Jurkat, Clone E6-1 (cell line): ENCODE measurements around the gene URB1.
"Not testable (repeated sequence)": the region's sequence is repeated elsewhere in the genome, so short reads cannot be mapped to it uniquely, and the experiment has no call there.

Source experiments
- DNase-seq: peaks from one replicate; pipeline ENCODE4 v3.0.0-alpha.2; 2011; ENCODE audit warnings: low read depth, low spot score
- H3K4me3 ChIP-seq: 2 replicates; pipeline ENCODE4 v1.5.1; 2011; ENCODE audit warnings: mild to moderate bottlenecking, low read length, control low read depth, moderate library complexity

The URB1 gene

DNA sequence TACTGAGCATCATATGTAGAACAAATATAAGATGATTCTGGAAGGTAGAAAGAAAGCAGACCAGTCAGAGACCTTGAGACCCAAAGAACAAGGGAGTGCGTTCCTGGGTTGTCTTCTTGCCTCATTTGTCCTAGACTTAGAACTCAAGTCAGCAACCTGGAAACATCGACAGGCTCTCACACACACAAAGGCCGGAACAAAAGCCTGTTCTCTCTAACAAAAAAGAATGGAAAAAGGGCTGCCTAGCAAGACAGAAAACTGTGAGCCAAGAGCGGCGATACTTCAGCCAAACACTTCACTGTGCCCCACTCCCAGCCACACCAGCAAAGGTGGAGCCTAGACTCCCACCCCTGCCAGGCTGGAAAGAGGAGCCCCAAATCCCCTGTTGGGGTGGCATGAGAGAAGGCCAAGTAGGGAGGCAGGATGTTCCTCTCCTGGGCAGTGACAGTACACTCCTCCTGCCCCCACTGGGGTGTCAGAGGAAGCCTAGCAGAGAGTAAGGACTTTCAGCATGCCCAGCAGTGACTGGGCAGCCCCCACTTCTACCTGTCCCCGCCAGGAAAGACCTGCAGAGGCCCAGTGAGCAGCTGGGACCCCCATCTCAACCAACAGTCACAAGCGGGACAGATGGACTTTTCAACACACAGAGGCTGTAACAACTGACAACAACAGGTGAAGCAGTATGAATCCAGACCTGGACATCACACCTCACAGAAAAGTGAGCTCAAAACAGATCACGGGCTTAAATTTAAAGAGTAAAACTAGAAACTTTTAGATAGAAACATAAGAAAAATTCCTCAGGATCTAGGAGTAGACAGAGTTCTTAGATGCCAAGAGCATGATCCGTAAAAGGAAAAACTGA lies 61.1 kb downstream of the URB1 start:
- no peak for DNase-seq
- H3K4me3 ChIP-seq = no peak overlapping the region

DNA sequence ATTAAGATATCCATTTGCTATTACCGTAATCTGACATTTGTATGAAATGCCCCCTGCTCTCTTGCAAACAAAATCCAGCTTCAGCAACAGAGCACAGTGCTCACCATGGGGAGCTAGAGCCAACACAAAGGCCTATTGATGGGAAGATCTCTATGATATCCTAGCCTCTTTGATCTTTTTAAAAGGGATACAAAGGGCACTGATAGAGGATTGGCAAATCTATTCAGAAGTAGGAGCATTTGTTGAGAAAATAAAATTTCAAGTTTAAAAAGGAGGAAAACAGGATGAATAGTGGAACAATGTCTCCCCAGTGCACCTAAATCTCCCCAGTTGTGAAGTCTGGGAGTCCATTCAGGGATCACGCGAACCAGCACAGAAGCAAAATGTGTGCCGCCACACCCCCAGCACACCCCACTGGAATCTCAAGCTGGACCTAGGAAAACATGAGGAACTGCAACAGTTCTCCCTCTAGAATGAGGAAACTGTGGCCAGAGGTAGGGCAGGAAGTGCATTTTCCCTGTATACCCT lies 62.0 kb downstream of the URB1 start:
- no peak overlapping the region for H3K4me3 ChIP-seq
- no peak for DNase-seq

DNA sequence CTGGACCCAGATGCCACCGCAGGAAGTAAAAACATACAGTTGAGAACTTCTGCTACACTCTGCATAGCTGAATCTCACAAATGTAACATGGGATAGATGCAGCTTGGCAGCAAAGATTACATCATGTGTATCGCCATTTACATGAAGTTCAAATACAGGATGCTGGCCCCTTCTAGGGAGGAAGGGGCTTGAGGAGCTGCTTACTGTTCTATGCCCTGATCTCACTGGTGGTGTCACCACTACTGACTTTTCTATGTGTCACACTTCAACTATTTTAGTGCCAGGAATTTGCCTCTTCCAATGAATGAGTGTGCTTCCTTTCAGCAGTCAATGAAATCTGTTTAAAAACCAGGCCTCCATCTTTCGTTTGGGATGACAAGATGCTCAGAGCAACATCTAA lies 63.0 kb downstream of the URB1 start:
- DNase-seq = no peak
- H3K4me3 ChIP-seq = no peak overlapping the region

DNA sequence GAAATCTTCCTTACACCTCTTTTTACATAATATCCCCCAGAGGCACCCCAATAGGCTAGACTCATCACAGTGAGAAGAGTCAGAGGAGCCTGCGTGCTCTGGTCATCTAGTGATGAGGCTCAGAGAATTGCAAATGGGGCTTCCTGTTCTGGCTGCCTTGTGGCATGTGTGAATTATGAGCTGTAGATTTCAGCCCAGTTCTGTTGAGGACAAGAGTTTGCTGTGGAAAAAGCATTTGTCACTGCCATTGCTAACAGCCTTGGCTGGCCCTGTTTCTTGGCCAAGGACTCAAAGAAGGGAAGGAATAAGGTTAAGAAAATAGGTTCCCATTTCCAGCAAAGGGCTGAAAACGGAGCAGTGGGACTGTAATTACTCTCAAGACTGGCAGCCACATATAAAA lies 63.5 kb downstream of the URB1 start:
- no peak overlapping the region for H3K4me3 ChIP-seq
- no peak for DNase-seq

DNA sequence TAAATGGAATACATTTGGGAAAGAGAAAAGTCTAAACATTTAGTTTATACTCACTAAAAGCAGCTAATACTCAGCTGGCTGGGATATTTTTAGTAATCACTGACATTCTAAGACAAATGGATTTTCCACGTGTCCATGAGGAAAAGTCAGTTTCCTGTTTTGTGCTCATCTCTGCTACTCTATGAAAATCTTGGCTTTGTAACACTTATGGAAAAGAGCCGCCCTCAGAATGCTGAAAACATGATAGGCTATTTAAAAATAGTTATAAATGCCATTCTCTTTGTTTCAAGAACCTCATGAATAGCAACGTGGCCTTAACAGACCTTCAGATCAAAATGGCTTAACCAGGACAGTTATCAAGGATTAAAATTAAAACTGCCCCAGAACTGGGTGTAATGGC lies 64.2 kb downstream of the URB1 start:
- H3K4me3 ChIP-seq = no peak overlapping the region
- DNase-seq = no peak

DNA sequence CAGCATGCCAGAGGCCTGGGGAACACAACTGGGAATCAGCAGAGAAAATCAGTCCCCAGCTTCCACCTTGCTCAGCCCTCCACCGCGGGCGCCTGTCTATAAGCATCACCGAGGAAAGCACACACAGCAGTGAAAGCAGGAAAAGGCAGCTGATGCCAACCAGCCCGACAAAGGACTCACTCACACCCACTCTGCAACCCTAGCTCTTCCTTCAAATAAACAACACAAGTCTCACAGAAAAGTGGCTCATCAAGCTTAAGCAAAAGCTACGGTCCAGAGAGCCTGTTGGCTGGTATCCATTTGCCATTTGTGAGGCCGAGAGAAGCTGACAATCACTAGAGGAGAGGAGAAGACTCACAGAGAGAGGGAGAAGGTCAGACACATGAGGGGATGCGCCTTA lies 67.1 kb downstream of the URB1 start:
- no peak for DNase-seq
- no peak overlapping the region for H3K4me3 ChIP-seq

DNA sequence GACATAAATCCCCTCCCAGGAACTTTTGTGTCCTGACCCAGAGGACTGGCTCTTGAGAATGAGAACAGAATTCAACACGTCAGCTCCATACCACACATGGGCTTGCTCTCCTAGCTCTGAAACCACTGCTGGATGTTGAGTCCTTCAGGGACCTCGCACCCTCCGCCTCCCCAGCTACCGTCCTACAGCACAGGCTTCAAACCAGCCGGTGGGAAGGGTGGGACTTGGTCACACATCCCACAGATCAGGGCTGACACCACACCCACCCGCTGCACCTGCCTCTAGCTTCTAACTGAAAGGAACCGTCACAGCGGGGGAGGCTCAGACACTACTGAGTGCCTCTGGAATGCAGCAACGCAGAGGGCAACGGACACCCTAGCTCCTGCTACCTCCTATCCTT lies 70.1 kb downstream of the URB1 start:
- DNase-seq = peak; percentile 39
- no peak overlapping the region for H3K4me3 ChIP-seq

DNA sequence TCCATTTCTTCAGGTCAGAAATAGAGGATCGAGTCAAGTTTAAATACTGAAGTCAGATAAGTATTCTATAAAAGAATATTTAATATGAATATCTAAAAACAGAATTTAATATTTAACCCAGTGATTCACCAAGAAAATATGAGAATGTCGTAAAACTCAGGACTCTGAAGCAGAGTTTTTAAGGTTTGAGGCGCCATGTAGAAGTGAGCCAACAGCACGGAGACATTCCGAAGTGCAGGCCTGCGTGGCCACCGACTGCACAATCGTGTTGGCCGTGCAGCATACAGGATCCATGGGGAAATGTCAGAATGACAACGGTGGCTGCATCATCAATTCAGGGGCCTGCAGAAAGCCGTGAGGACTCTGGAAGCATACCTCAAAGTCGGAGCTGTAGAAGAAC lies 70.7 kb downstream of the URB1 start:
- H3K4me3 ChIP-seq = no peak overlapping the region
- no peak for DNase-seq

DNA sequence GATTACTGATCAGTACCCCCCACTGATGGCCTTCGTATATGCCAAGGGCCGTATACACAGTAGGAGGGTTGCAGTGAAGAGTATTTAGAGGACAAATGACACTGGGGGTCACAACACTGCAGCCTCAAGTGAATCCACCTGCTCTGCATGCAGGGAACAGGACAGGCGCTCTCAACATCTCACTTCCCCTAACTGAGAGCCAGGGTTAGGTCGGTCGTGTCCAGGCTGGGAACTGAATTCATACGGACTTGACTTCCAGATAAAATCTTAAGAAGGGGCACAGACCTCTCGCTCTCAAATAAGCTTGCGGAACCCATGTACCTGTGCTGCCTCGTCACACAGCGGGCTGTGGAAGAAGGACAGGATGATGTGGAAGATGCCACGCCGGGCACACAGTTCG lies 71.3 kb downstream of the URB1 start:
- H3K4me3 ChIP-seq = no peak overlapping the region
- no peak for DNase-seq

DNA sequence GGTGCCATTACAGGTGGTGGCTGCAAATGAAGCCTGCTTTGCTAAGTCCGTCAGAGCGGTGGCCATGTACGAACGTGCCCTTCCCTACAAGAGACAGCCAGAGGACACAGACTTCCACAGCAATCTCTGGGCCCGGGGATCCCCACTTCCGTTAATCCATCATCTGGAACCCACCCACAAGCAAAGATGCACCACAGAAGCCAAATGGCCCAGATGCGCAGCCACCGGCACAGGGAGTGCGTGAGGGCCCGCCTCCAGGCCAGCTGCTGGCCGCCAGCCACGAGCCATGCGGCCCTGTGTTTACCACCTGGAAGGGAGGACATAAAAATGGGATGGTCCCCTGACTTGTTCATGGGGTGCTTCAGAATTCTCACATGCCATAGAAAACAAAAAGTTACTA lies 72.1 kb downstream of the URB1 start:
- no peak for DNase-seq
- no peak overlapping the region for H3K4me3 ChIP-seq

DNA sequence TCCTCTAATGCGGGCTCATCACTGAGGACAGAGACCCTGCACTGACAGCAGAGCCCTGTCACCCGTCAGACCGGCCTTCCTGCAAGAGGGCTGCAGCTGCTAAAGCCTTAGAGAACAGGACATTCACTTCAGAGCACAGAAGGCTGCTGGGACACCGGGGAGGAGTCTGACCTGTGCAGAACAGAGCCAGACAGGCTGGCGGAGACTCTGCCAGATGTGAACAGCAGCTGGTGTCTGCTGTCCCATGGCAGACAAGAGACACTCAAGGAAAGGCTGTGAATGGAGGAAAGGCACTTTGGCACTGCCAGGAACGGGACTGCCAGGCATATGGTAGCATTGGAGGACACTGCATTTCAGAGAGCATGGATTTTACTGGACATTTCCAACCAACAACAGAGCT lies 72.8 kb downstream of the URB1 start:
- DNase-seq = no peak
- H3K4me3 ChIP-seq = no peak overlapping the region

DNA sequence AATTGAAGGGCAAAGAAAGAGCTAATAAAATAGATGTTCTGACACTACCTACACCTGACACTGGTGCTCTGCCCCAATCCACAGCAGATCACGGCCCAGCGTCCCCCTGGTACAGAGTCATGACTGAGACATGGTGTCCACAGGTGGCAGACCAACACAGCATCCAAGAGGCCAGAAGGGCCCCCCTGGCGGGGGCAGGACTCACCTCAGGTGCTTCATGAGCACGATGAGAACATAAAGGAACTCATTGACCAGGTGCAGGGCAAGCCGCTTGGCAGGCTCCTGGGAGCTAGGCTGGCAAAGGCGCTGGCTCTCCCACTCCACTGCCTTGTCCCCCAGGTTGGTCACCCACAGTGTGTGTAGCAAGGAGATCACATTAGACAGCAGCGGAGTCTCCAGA lies 73.8 kb downstream of the URB1 start:
- H3K4me3 ChIP-seq = no peak overlapping the region
- DNase-seq = no peak

DNA sequence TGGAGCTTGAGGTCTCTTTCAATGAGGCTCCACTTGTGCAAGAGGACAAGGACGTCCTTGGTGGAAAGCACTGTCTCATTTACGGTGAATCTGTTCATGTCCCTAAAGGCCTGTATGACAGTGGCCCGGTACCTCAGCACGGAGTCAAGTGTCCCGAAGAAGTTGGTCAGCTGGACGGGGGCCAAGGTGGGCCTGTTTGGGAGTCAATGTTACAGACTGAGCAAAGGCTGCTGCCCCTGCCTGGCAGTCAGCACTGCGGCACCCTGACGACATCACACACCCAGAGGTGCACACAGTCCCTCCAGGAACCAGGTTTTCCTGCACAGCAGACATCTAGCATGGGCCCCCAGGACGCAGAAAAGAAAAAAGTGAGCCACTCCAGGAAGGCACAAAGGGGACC lies 75.1 kb downstream of the URB1 start:
- no peak overlapping the region for H3K4me3 ChIP-seq
- no peak for DNase-seq

DNA sequence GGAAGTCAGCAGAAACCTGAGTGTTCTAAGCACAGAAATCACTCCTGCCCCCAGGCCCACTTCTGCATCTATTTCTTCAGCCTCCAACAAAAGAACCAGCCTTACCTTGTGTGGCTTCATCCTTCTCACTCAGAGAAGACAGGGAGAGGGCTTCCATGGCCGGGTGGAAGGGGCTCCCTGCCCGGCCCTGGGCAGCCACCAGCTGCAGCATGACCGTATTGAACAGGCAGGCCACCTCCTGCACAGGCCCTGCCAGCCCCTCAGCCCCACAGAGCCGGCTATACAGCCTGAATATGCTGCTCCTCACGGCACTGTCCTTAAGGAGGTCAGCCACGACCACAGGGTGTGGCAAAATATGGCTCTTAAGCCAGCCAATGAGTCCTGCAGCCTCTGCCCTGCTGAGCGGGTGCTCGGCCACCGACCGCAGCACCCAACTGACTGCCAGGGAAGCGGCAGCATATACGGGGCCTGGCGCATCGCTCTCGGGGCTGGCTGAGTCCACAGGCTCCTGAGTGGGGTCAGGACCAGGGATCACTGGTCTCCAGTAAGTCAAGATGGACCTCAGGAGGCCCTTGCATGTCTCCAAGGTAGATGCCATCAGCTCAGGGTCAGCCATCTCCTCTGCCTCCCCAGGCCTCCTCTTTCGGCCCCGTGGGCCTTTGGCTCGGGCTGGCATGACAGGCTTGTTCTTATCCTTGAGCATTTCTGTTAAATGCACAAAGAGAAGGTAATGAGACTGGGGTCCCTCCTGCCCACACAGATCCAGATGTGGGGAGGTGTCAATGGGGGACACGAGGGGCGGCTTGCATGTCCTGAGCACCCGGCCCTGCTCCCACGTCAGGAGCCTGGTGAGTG lies 76.2 kb downstream of the URB1 start:
- H3K4me3 ChIP-seq = no peak overlapping the region
- no peak for DNase-seq

DNA sequence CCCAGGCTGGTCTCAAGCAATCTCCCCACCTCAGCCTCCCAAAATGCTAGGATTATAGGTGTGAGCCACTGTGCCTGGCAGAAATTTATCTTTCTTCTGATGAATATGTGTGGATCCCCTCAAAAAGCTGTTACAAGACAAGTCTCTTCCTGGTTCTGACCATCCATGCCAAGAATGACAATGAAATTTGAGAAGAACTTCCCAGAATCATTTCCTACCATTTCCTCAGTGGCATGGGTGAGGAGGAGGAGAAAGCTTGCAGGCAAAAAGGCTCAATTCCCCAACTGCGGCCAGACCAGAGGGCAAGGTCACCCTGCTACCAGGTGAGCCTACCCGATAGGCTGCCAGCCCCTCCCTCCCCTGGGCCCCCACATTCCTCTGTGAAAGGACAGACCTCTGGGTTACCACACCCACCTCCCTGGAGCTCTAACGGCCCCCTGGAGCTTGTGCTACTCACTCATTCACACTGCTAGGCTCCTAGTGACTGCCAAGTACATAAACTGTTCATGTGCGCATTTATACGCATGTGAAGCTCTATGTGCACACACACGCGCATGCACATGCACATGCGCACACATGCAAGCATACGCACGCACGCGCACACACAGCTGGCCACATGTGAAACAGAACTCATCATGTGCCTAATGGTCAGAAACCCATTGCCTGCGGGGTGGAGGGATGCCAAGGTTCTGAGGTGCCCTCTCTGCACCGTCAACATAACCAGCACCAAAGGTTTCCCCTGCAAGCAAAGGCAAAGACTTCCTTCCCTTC lies 77.1 kb downstream of the URB1 start:
- DNase-seq = no peak
- no peak overlapping the region for H3K4me3 ChIP-seq

DNA sequence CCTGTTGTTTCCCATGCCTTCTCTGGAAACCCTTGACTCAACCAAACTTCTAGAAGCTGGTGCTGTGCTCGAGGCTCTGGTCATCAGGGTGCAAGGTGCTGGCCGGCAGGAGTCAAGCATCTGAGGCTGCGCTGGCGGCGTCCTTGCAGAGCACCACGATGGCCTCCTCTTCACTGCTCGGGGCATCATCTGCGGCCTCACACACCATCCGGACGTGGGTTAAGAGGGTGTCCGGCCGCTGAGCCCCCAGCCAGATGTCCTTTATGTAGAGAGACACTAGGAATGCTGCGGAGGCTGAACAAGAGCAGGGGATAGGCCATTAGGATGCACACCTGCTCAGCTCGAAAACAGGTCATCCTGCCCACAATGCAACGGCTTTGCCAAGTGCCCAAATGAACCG lies 78.0 kb downstream of the URB1 start:
- DNase-seq = no peak
- no peak overlapping the region for H3K4me3 ChIP-seq

DNA sequence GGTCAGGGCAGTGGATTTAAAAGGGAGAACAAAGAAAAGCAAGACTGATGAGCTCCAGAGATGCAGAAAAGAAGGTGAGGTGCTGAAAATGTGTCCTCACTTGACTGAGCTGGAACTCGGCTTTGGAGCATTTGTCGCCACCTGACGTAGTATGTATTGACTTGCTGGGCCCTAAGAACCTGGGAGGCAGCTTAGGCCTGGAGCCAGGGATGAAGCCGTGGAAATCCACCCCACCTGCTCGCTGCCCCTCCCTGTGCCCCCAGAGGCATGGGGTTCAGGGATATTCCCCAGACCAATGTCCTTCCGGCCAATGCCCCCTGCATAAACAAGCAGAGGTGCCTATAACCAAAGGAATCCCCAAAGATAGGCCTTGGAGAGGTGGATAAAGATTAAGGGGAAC lies 79.8 kb downstream of the URB1 start:
- H3K4me3 ChIP-seq = no peak overlapping the region
- DNase-seq = no peak

DNA sequence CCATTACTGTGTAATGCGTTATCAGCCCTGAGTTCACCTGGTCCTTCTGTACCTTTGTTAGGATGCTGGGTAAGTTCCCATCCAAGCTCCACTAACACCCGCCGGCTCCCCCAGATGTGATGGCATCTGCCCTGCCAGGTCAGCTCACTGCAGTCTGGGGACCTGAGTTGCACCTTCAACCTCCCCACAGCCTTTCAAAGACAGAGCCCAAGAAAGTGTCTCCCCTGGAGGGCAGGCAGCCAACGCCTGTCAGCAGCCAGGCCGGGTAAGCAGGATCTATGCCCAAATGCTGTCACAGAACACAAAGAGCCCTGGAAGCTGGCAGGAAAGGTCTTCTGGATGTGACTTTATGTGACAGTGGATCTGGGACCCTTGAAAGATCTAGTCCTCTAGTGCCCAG lies 80.5 kb downstream of the URB1 start:
- no peak for DNase-seq
- H3K4me3 ChIP-seq = no peak overlapping the region

DNA sequence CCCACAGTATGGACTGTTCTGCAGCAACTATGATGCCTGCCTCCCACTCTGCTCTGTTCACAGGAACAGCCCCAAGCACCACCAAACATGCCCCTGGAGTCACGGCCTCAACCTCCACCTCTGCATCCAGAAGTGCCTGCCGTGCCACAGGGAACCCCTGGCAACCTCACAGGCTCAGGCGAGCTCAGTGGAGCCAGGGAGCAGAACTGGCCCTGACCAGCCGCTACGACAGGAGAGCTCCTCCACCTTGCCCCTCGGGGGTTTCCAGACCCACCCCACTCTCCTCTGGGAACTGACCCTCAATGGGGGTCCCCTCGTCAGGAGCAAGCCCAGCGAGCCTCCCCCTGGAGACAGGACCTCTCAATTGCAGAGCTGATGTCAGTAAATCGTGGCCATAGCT lies 81.2 kb downstream of the URB1 start:
- H3K4me3 ChIP-seq = no peak overlapping the region
- DNase-seq = no peak

DNA sequence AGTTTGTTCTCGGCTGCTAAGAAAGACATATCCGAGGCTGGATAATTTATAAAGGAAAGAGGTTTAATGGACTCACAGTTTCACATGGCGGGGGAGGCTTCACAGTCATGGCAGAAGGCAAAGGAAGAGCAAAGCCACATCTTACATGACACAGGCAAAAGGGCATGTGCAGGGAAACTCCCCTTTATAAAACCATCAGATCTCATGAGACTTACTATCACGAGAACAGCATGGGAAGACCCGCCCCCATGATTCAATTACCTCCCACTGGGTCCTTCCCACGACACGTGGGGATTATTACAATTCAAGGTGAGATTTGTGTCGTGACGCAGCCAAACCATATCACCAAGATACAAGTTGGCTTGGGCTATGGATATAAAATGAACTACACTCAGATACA lies 81.8 kb downstream of the URB1 start:
- DNase-seq, H3K4me3 ChIP-seq: not testable (repeated sequence)
